DOHH2 (cell line): ENCODE data around the gene MGAM2.

Experiments
- EZH2phosphoT487 ChIP-seq: fragments of 200-600 bp; sonication (generic); IDR thresholded peaks from 2 replicates; pipeline ENCODE4 v1.6.1; 2017; ENCODE audit warnings: borderline replicate concordance, mild to moderate bottlenecking, antibody characterized with exemption, low read length, moderate library complexity, mixed read lengths
- TF ChIP-seq, protein P1 (sequence below): fragments of 200-600 bp; sonication (generic); IDR thresholded peaks from one replicate; pipeline ENCODE4 v1.5.1; 2014; ENCODE audit warnings: antibody characterized with exemption, mild to moderate bottlenecking, low read depth, low read length; ENCODE audit not compliant: poor library complexity, severe bottlenecking

- TF ChIP-seq, protein P1, sequence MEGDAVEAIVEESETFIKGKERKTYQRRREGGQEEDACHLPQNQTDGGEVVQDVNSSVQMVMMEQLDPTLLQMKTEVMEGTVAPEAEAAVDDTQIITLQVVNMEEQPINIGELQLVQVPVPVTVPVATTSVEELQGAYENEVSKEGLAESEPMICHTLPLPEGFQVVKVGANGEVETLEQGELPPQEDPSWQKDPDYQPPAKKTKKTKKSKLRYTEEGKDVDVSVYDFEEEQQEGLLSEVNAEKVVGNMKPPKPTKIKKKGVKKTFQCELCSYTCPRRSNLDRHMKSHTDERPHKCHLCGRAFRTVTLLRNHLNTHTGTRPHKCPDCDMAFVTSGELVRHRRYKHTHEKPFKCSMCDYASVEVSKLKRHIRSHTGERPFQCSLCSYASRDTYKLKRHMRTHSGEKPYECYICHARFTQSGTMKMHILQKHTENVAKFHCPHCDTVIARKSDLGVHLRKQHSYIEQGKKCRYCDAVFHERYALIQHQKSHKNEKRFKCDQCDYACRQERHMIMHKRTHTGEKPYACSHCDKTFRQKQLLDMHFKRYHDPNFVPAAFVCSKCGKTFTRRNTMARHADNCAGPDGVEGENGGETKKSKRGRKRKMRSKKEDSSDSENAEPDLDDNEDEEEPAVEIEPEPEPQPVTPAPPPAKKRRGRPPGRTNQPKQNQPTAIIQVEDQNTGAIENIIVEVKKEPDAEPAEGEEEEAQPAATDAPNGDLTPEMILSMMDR: no peak
- TF ChIP-seq EZH2phosphoT487: no peak
These were observed 70.4 kb downstream of the MGAM2 start for GRCh38 chr7:142181966-142182365.
